Endothelial cell (in vitro differentiated cells): ENCODE data around the gene CDYL2. TPM values are rescaled to one million over a fixed set of nuclear protein-coding genes. Genes with fewer than 3 reads are reported as not detected.

Experiments used
- DNase-seq: peaks from one replicate; pipeline ENCODE4 v3.0.0; 2021; ENCODE audit warnings: low spot score
- H3K27ac Mint-ChIP-seq: one replicate; pipeline ENCODE4 v1.8.0; 2021; ENCODE audit warnings: mixed read lengths, inconsistent platforms; ENCODE audit not compliant: unreplicated experiment
- H3K27me3 Mint-ChIP-seq: one replicate; pipeline ENCODE4 v1.8.0; 2021; ENCODE audit warnings: mild to moderate bottlenecking, moderate library complexity, mixed read lengths, inconsistent platforms; ENCODE audit not compliant: unreplicated experiment
- H3K36me3 Mint-ChIP-seq: one replicate; pipeline ENCODE4 v1.8.0; 2021; ENCODE audit warnings: mild to moderate bottlenecking, low read depth, mixed read lengths, inconsistent platforms; ENCODE audit not compliant: unreplicated experiment
- H3K4me1 Mint-ChIP-seq: one replicate; pipeline ENCODE4 v1.8.0; 2021; ENCODE audit warnings: mild to moderate bottlenecking, mixed read lengths, inconsistent platforms; ENCODE audit not compliant: unreplicated experiment
- H3K4me3 Mint-ChIP-seq: one replicate; pipeline ENCODE4 v1.8.0; 2021; ENCODE audit warnings: mild to moderate bottlenecking, mixed read lengths, inconsistent platforms; ENCODE audit not compliant: unreplicated experiment
- H3K9me3 Mint-ChIP-seq: one replicate; pipeline ENCODE4 v1.8.0; 2021; ENCODE audit warnings: mixed read lengths, inconsistent platforms; ENCODE audit not compliant: unreplicated experiment
- total RNA-seq: library from RNA; stranded (reverse); fragmentation: NEBNext Ultra II Directional; extraction: Animal tissue kit (Norgen Biotek cat#: 25700); gene quantifications from one replicate; pipeline ENCODE4 v1.2.1, GENCODE V29; 2021; ENCODE audit not compliant: unreplicated experiment
- TF ChIP-seq, protein P1 (sequence below): fragments of 200-600 bp; sonication (generic); IDR thresholded peaks from one replicate; pipeline ENCODE4 v1.5.0; 2021; ENCODE audit warnings: antibody characterized with exemption; ENCODE audit not compliant: unreplicated experiment

The CDYL2 gene
- total RNA-seq, 1 donor from 2014 or later, result 26.6 TPM

DNA sequence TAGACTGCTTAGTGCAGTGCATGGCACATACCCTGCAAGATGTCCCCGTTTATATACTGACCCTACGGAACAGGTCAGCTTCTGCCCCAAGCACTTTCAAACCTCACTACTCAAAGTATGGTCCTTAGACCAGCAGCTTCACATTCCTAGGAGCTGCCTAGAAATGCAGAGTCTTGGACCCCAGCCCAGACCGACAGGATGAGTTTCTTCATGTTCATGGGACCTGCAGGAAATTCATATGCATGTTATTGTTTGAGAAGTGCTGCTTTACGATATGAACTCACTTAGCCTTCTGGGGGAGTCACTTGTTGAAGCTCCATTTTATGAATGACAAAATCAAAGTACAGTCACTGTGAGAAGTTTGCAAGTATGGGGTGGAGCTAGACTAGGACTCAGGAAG lies 181.0 kb downstream of the CDYL2 start:
- H3K27me3 Mint-ChIP-seq, result peaks cover 3% of the 10 kb centered on the region
- H3K4me3 Mint-ChIP-seq, result no peak overlapping the region
- no peaks in the 10 kb centered on the region for H3K9me3 Mint-ChIP-seq
- H3K36me3 Mint-ChIP-seq, result peaks cover 23% of the 10 kb centered on the region
- no peak for DNase-seq
- no peak overlapping the region for H3K27ac Mint-ChIP-seq
- TF ChIP-seq, protein P1, sequence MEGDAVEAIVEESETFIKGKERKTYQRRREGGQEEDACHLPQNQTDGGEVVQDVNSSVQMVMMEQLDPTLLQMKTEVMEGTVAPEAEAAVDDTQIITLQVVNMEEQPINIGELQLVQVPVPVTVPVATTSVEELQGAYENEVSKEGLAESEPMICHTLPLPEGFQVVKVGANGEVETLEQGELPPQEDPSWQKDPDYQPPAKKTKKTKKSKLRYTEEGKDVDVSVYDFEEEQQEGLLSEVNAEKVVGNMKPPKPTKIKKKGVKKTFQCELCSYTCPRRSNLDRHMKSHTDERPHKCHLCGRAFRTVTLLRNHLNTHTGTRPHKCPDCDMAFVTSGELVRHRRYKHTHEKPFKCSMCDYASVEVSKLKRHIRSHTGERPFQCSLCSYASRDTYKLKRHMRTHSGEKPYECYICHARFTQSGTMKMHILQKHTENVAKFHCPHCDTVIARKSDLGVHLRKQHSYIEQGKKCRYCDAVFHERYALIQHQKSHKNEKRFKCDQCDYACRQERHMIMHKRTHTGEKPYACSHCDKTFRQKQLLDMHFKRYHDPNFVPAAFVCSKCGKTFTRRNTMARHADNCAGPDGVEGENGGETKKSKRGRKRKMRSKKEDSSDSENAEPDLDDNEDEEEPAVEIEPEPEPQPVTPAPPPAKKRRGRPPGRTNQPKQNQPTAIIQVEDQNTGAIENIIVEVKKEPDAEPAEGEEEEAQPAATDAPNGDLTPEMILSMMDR, result no peak
- no peaks in the 10 kb centered on the region for H3K4me1 Mint-ChIP-seq

DNA sequence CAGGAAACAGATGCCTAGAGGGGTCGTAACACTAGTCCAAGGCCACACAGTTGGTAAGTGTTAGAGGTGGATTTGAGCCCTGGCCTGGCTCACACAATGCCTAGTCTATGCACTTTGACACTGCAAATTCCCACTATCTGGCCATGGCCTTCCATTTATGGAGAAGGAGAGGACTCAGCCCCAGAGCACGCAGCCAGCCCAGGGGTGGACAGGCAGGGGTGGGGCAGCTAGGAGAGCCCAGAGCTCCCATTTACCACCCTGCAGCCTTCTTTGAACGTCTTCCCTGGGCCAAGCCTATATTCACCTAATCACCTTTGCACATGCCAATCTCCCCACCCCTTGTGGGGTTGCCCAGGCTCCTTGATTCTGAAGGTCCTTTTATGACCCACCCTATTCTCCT lies 182.4 kb downstream of the CDYL2 start:
- TF ChIP-seq, protein P1, result no peak
- Mint-ChIP-seq H3K36me3 (peaks cover 26% of the 10 kb centered on the region), H3K9me3 (no peaks in the 10 kb centered on the region), H3K27me3 (peaks cover 5% of the 10 kb centered on the region), H3K27ac (no peak overlapping the region), H3K4me1 (no peaks in the 10 kb centered on the region), H3K4me3 (no peak overlapping the region)
- no peak for DNase-seq

DNA sequence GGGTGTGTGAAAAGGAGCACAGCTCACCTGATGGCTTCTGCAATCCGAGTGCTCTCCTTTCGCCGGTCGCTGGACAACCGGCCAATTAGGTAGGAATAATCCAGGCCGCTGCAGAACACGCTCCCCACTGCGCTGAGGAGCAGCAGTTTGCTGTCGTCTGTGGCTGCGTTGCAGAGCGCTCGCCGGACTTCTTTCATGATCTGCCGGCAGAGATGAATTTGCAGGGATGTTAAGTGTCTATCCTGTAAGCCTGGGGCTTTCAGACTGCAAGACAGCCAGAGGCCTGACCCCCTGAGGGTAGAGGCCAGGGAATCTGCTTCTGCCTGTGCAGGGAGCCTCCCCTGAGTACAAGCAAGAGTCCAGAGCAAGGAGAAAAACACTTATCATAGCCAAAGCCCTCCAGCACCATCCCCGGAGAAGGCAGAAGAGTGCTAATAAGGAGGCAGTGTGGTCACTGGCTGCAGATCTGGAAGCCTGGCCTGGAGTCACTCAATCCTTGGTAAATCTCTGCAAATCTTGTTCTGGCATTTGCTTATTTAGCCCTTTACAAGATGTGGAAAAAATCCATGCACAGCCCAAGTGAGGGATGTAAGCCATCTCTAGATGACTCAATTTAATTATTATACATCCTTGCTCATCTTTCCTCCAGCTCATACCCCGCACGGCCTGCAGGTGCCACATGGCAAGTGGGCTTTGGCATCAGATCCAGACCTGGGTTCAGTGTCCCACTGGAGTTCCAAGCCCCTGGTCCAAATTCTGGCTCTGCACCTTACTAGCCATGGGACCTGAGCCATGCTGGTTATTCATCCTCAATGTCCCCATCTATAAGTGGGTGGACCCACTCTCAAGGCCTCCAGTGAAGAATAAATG lies 183.4 kb downstream of the CDYL2 start:
- TF ChIP-seq, protein P1, result no peak
- Mint-ChIP-seq H3K4me1 (no peaks in the 10 kb centered on the region), H3K4me3 (no peak overlapping the region), H3K36me3 (peaks cover 32% of the 10 kb centered on the region), H3K9me3 (no peaks in the 10 kb centered on the region), H3K27me3 (peaks cover 5% of the 10 kb centered on the region), H3K27ac (no peak overlapping the region)
- DNase-seq, result no peak

DNA sequence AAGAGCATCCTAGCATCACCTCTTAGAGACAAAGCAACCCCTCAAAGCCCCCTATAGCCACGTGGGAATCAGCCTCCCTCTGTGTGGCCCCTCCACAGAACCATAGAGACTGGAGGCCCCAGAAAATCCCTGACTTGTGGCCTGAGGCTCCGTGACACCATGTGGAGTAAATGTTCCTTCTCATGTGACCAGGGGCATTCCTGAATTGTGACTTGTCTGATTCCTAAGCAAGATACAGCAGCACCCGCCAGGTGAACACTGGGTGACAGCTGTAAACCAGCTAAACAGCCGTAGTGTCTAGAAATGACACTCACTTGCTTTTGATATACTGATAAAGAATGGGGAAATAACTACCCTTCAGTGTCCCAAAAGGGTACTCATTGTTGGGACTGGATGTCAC lies 184.6 kb downstream of the CDYL2 start:
- TF ChIP-seq, protein P1, result no peak
- no peak for DNase-seq
- no peak overlapping the region for H3K4me3 Mint-ChIP-seq
- H3K4me1 Mint-ChIP-seq, result no peaks in the 10 kb centered on the region
- H3K27me3 Mint-ChIP-seq, result peaks cover 7% of the 10 kb centered on the region
- H3K9me3 Mint-ChIP-seq, result no peaks in the 10 kb centered on the region
- H3K36me3 Mint-ChIP-seq, result peaks cover 30% of the 10 kb centered on the region
- no peak overlapping the region for H3K27ac Mint-ChIP-seq
